ENCODE results near the gene TREML2. TPM values are rescaled to one million over a fixed set of nuclear protein-coding genes. Genes with fewer than 3 reads are reported as not detected.

The TREML2 gene
- polyA plus RNA-seq, 1 of the 3 experiments (the other 2 are of a cell fraction) = not detected

DNA sequence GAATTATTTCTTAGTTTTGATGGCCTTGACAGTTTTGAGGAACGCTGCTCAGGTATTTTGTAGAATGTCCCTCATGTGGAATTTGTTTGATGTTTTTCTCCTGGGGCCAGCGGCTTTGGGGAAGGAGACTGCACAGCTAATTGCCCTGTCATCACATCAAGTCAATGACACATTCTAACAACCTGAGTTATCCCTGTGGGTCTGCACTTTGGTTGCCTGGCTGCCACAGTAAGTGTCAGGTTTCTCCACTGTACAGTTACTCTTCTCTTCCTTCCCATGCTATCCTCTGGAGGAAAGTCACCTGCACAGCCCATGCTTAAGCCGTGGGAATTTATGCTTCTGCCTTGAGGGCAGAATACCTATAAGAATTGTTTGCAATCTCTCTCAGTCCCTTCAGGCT lies 25.8 kb upstream of the TREML2 start:
- H3K9me2 ChIP-seq = no peaks in the 10 kb centered on the region
- ChIA-PET CTCF (no interaction called here), POLR2A (no interaction called here)
- no peak overlapping the region for H2AFZ ChIP-seq (ENCODE audit: low read depth)
- H3K27me3 ChIP-seq (ENCODE audit: insufficient read depth) = peaks cover 9% of the 10 kb centered on the region; the same call in 1 of the 2 replicates
- no peaks in the 10 kb centered on the region for H4K20me1 ChIP-seq (ENCODE audit: insufficient read depth)
- H3K9ac ChIP-seq = no peak overlapping the region
- TF ChIP-seq JUND (IDR thresholded peaks at IDR 0.05) = no peak
- no peak for TF ChIP-seq TEAD4 (IDR thresholded peaks at IDR 0.05; ENCODE audit: borderline replicate concordance, insufficient read depth)
- no peak for TF ChIP-seq NFIC (IDR thresholded peaks at IDR 0.05; ENCODE audit: borderline replicate concordance)
- TF ChIP-seq, protein P1, sequence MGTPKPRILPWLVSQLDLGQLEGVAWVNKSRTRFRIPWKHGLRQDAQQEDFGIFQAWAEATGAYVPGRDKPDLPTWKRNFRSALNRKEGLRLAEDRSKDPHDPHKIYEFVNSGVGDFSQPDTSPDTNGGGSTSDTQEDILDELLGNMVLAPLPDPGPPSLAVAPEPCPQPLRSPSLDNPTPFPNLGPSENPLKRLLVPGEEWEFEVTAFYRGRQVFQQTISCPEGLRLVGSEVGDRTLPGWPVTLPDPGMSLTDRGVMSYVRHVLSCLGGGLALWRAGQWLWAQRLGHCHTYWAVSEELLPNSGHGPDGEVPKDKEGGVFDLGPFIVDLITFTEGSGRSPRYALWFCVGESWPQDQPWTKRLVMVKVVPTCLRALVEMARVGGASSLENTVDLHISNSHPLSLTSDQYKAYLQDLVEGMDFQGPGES (IDR thresholded peaks at IDR 0.05; ENCODE audit: low read depth, low read length) = no peak
- no peak for TF ChIP-seq POLR2AphosphoS5 (IDR thresholded peaks at IDR 0.05; ENCODE audit: low read depth, low read length)
- no peak for TF ChIP-seq MXI1 (IDR thresholded peaks at IDR 0.05; ENCODE audit: low read depth, low read length)
- TF ChIP-seq YY1 (IDR thresholded peaks at IDR 0.05; ENCODE audit: low read depth) = no peak
- no peak for TF ChIP-seq CHD2 (IDR thresholded peaks at IDR 0.05; ENCODE audit: low read length, partially characterized antibody)
- TF ChIP-seq ELF1 (IDR thresholded peaks at IDR 0.05) = no peak
- no peak for TF ChIP-seq MEF2A (IDR thresholded peaks at IDR 0.05; ENCODE audit: borderline replicate concordance, low read depth)
- TF ChIP-seq SIN3A (IDR thresholded peaks at IDR 0.05; ENCODE audit: borderline replicate concordance, low read depth, low read length) = no peak
- TF ChIP-seq USF2 (IDR thresholded peaks at IDR 0.05; ENCODE audit: borderline replicate concordance, low read depth, low read length) = no peak
- TF ChIP-seq RAD21 (IDR thresholded peaks at IDR 0.05; ENCODE audit: low read length) = no peak
- TF ChIP-seq RCOR1 (IDR thresholded peaks at IDR 0.05; ENCODE audit: low read length) = no peak
- no peak for TF ChIP-seq CTCF (IDR thresholded peaks at IDR 0.05)
- no peak for TF ChIP-seq TAF1 (IDR thresholded peaks at IDR 0.05; ENCODE audit: borderline replicate concordance, low read depth, low read length)
- TF ChIP-seq SMC3 (IDR thresholded peaks at IDR 0.05; ENCODE audit: low read depth, low read length) = no peak
- TF ChIP-seq TCF12 (IDR thresholded peaks at IDR 0.05) = no peak
- TF ChIP-seq, protein P2, sequence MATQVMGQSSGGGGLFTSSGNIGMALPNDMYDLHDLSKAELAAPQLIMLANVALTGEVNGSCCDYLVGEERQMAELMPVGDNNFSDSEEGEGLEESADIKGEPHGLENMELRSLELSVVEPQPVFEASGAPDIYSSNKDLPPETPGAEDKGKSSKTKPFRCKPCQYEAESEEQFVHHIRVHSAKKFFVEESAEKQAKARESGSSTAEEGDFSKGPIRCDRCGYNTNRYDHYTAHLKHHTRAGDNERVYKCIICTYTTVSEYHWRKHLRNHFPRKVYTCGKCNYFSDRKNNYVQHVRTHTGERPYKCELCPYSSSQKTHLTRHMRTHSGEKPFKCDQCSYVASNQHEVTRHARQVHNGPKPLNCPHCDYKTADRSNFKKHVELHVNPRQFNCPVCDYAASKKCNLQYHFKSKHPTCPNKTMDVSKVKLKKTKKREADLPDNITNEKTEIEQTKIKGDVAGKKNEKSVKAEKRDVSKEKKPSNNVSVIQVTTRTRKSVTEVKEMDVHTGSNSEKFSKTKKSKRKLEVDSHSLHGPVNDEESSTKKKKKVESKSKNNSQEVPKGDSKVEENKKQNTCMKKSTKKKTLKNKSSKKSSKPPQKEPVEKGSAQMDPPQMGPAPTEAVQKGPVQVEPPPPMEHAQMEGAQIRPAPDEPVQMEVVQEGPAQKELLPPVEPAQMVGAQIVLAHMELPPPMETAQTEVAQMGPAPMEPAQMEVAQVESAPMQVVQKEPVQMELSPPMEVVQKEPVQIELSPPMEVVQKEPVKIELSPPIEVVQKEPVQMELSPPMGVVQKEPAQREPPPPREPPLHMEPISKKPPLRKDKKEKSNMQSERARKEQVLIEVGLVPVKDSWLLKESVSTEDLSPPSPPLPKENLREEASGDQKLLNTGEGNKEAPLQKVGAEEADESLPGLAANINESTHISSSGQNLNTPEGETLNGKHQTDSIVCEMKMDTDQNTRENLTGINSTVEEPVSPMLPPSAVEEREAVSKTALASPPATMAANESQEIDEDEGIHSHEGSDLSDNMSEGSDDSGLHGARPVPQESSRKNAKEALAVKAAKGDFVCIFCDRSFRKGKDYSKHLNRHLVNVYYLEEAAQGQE (IDR thresholded peaks at IDR 0.05; ENCODE audit: low read depth, low read length) = no peak
- H3K27ac ChIP-seq (ENCODE audit: low read depth in 2 of 2, low read length in 1 of 2) = no peak overlapping the region
- H3F3A ChIP-seq (replicated peaks; ENCODE audit: insufficient read depth) = no peaks in the 10 kb centered on the region
- H3K36me3 ChIP-seq (replicated peaks in 1 of 2; ENCODE audit: control insufficient read depth in 1 of 2, insufficient read depth in 2 of 2, low read length in 1 of 2) = no peaks in the 10 kb centered on the region
- 0% methylated on average over 3 of the region's 3 CpGs for WGBS (ENCODE audit: low lambda C conversion rate)
- no peaks in the 10 kb centered on the region for H3K79me2 ChIP-seq (ENCODE audit: insufficient read depth)
- no peaks in the 10 kb centered on the region for H3K9me3 ChIP-seq
- no peak overlapping the region for H3K4me3 ChIP-seq (ENCODE audit: low read depth in 2 of 2, low read length in 1 of 2)
- H3K4me1 ChIP-seq (ENCODE audit: control insufficient read depth in 1 of 2, insufficient read depth in 2 of 2, low read depth in 1 of 2, low read length in 1 of 2) = no peaks in the 10 kb centered on the region
- H3K4me2 ChIP-seq = no peak overlapping the region
- DNase-seq = no peak
